ENCODE results near the gene AFF2. TPM values are rescaled to one million over a fixed set of nuclear protein-coding genes. Genes with fewer than 3 reads are reported as not detected.

The AFF2 gene
- total RNA-seq, 4 donors from 2014 or later: 0.09 to 2.5 (median 0.65) TPM

GRCh38 chrX:148938348-148938747, 437.9 kb downstream of the AFF2 start:
- Histone ChIP-seq H3K4me1 (no peaks in the 10 kb centered on the region), H3K36me3 (no peaks in the 10 kb centered on the region), H3K27ac (no peak overlapping the region), H3K4me3 (no peak overlapping the region), H3K27me3 (no peaks in the 10 kb centered on the region), H3K9me3 (no peaks in the 10 kb centered on the region)
- no peak for DNase-seq
- intact Hi-C loops (cut with DNase I): no loop called here
- WGBS, 2 donors: 69 to 81% methylated on average over 4 of the region's 4 CpGs
- no peak for TF ChIP-seq CTCF (IDR thresholded peaks at IDR 0.05)

GRCh38 chrX:148940411-148940996, 440.1 kb downstream of the AFF2 start:
- TF ChIP-seq POLR2A (IDR thresholded peaks at IDR 0.05): no peak
- no peak for TF ChIP-seq CTCF (IDR thresholded peaks at IDR 0.05)
- intact Hi-C loops (cut with DNase I): no loop called here
- WGBS, 2 donors: 25 to 55% methylated on average over 1 of the region's 1 CpG

GRCh38 chrX:148942754-148943153, 442.3 kb downstream of the AFF2 start:
- no peaks in the 10 kb centered on the region for H3K4me1 ChIP-seq
- no peaks in the 10 kb centered on the region for H3K36me3 ChIP-seq
- H3K4me3 ChIP-seq: no peak overlapping the region
- no peaks in the 10 kb centered on the region for H3K27me3 ChIP-seq
- TF ChIP-seq CTCF (IDR thresholded peaks at IDR 0.05): no peak
- TF ChIP-seq POLR2A (IDR thresholded peaks at IDR 0.05): no peak
- H3K27ac ChIP-seq: no peak overlapping the region
- H3K9me3 ChIP-seq: no peaks in the 10 kb centered on the region
- intact Hi-C loops (cut with DNase I): no loop called here
- 61 to 73% methylated on average over 3 to 5 of the region's 5 CpGs for WGBS, 2 donors
- no peak for DNase-seq

More at GRCh38 chrX:148940411-148940996, 440.1 kb downstream of the AFF2 start:
- no peak overlapping the region for H3K27ac ChIP-seq
- no peaks in the 10 kb centered on the region for H3K9me3 ChIP-seq
- no peaks in the 10 kb centered on the region for H3K27me3 ChIP-seq
- no peak for DNase-seq
- no peaks in the 10 kb centered on the region for H3K36me3 ChIP-seq
- H3K4me1 ChIP-seq: no peaks in the 10 kb centered on the region
- no peak overlapping the region for H3K4me3 ChIP-seq

GRCh38 chrX:148947399-148947975, 447.1 kb downstream of the AFF2 start:
- Histone ChIP-seq H3K27me3 (no peaks in the 10 kb centered on the region), H3K36me3 (no peaks in the 10 kb centered on the region), H3K4me1 (no peaks in the 10 kb centered on the region), H3K9me3 (no peaks in the 10 kb centered on the region), H3K27ac (no peak overlapping the region), H3K4me3 (no peak overlapping the region)
- DNase-seq: no peak
- TF ChIP-seq CTCF (IDR thresholded peaks at IDR 0.05): no peak
- WGBS, 2 donors: 45 to 46% methylated on average over 2 to 3 of the region's 3 CpGs
- intact Hi-C loops (cut with DNase I): no loop called here

- intact Hi-C loops (cut with DNase I): no loop called here
- Histone ChIP-seq H3K9me3 (no peaks in the 10 kb centered on the region), H3K27me3 (no peaks in the 10 kb centered on the region), H3K27ac (no peak overlapping the region), H3K36me3 (no peaks in the 10 kb centered on the region), H3K4me1 (no peaks in the 10 kb centered on the region), H3K4me3 (no peak overlapping the region)
- WGBS, 2 donors: 50% methylated on average over 2 of the region's 3 CpGs; no CpG with 5 or more reads in 1 of the 2 donors
- TF ChIP-seq CTCF (IDR thresholded peaks at IDR 0.05): no peak
- no peak for TF ChIP-seq POLR2A (IDR thresholded peaks at IDR 0.05)
- DNase-seq: no peak
Measured at GRCh38 chrX:148956352-148956751, 455.9 kb downstream of the AFF2 start.

Measured in esophagus squamous epithelium (tissue), 5 donors.